Lower leg skin (tissue), 3 donors: Measurements from ENCODE around the gene N4BP3.

Experiments
- POLR2A ChIP-seq, 2 donors: fragments of 450-650 bp; IDR thresholded peaks; one replicate each; pipeline ENCODE4 v1.6.1; 2016 to 2017; ENCODE audit warnings: antibody characterized with exemption in 2 of 2, mild to moderate bottlenecking in 1 of 2, moderate library complexity in 1 of 2
- TF ChIP-seq, protein P1 (sequence below), 3 donors: fragments of 450-650 bp; IDR thresholded peaks; one replicate each; pipeline ENCODE4 v1.5.1; 2016; ENCODE audit warnings: antibody characterized with exemption in 3 of 3, mild to moderate bottlenecking in 3 of 3, moderate library complexity in 2 of 3

DNA sequence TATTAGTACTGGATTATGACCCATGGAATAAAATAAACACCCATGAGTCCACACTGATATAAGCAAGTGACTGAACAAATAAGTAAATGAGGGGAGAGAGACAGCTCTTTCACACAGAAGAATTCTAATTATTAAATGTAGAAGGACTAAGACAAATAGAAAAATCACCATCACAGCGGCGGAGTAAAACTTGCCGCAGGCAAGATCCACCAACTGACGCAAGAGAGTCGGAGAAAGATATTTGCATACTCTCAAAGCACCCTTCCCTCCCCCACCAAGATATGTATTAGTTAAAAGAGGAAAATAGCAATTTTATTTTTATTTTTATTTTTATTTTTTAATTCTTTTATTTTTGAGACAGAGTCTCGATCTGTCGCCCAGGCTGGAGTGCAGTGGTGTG, 14.6 kb upstream of the N4BP3 start:
- TF ChIP-seq, protein P1, sequence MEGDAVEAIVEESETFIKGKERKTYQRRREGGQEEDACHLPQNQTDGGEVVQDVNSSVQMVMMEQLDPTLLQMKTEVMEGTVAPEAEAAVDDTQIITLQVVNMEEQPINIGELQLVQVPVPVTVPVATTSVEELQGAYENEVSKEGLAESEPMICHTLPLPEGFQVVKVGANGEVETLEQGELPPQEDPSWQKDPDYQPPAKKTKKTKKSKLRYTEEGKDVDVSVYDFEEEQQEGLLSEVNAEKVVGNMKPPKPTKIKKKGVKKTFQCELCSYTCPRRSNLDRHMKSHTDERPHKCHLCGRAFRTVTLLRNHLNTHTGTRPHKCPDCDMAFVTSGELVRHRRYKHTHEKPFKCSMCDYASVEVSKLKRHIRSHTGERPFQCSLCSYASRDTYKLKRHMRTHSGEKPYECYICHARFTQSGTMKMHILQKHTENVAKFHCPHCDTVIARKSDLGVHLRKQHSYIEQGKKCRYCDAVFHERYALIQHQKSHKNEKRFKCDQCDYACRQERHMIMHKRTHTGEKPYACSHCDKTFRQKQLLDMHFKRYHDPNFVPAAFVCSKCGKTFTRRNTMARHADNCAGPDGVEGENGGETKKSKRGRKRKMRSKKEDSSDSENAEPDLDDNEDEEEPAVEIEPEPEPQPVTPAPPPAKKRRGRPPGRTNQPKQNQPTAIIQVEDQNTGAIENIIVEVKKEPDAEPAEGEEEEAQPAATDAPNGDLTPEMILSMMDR (IDR thresholded peaks at IDR 0.05) = no peak
- no peak for TF ChIP-seq POLR2A (IDR thresholded peaks at IDR 0.05)
